Measurements from ENCODE around the gene RALBP1.

RALBP1 gene

GRCh38 chr18:9507565-9508088, 32.3 kb downstream of the RALBP1 start:
- DNase-seq (ENCODE audit: low spot score), result no peak

- DNase-seq (ENCODE audit: low spot score), result no peak
Observed at GRCh38 chr18:9508446-9509025, 33.2 kb downstream of the RALBP1 start.

GRCh38 chr18:9513971-9514512, 38.7 kb downstream of the RALBP1 start:
- no peak for DNase-seq (ENCODE audit: low spot score)

- no peak for DNase-seq (ENCODE audit: low spot score)
Observed at GRCh38 chr18:9516437-9517064, 41.2 kb downstream of the RALBP1 start.

GRCh38 chr18:9517869-9518268, 42.6 kb downstream of the RALBP1 start:
- no peak for DNase-seq (ENCODE audit: low spot score)

GRCh38 chr18:9519399-9519798, 44.1 kb downstream of the RALBP1 start:
- DNase-seq (ENCODE audit: low spot score), result no peak

GRCh38 chr18:9520666-9521065, 45.4 kb downstream of the RALBP1 start:
- no peak for DNase-seq (ENCODE audit: low spot score)

GRCh38 chr18:9521770-9522169, 46.5 kb downstream of the RALBP1 start:
- no peak for DNase-seq (ENCODE audit: low spot score)

- no peak for DNase-seq (ENCODE audit: low spot score)
Observed at GRCh38 chr18:9522952-9523351, 47.6 kb downstream of the RALBP1 start.

GRCh38 chr18:9526458-9526857, 51.1 kb downstream of the RALBP1 start:
- DNase-seq (ENCODE audit: low spot score), result no peak

- no peak for DNase-seq (ENCODE audit: low spot score)
Observed at GRCh38 chr18:9530226-9531009, 55.1 kb downstream of the RALBP1 start.

GRCh38 chr18:9531791-9532410, 56.6 kb downstream of the RALBP1 start:
- no peak for DNase-seq (ENCODE audit: low spot score)

GRCh38 chr18:9534844-9535243, 59.5 kb downstream of the RALBP1 start:
- DNase-seq (ENCODE audit: low spot score), result no peak

GRCh38 chr18:9535430-9535991, 60.2 kb downstream of the RALBP1 start:
- DNase-seq (ENCODE audit: low spot score), result peak; percentile 81

GRCh38 chr18:9536354-9537152, 61.2 kb downstream of the RALBP1 start:
- DNase-seq (ENCODE audit: low spot score), result no peak

- DNase-seq (ENCODE audit: low spot score), result no peak
Observed at GRCh38 chr18:9537677-9538076, 62.4 kb downstream of the RALBP1 start.

GRCh38 chr18:9539283-9539682, 64.0 kb downstream of the RALBP1 start:
- no peak for DNase-seq (ENCODE audit: low spot score)

GRCh38 chr18:9539938-9540337, 64.6 kb downstream of the RALBP1 start:
- no peak for DNase-seq (ENCODE audit: low spot score)

- DNase-seq (ENCODE audit: low spot score), result no peak
Observed at GRCh38 chr18:9542924-9543323, 67.6 kb downstream of the RALBP1 start.

GRCh38 chr18:9545029-9545428, 69.7 kb downstream of the RALBP1 start:
- no peak for DNase-seq (ENCODE audit: low spot score)

- DNase-seq (ENCODE audit: low spot score), result no peak
Observed at GRCh38 chr18:9546468-9546867, 71.2 kb downstream of the RALBP1 start.
